HG03565 (cell line): ENCODE results near the gene SH3GL3.

Experiments used
- ATAC-seq: cut with Tn5 transposase; IDR thresholded peaks from one replicate; pipeline ENCODE4 v1.9.1; 2021; ENCODE audit warnings: mild to moderate bottlenecking, moderate library complexity; ENCODE audit not compliant: unreplicated experiment

SH3GL3 gene, protein sequence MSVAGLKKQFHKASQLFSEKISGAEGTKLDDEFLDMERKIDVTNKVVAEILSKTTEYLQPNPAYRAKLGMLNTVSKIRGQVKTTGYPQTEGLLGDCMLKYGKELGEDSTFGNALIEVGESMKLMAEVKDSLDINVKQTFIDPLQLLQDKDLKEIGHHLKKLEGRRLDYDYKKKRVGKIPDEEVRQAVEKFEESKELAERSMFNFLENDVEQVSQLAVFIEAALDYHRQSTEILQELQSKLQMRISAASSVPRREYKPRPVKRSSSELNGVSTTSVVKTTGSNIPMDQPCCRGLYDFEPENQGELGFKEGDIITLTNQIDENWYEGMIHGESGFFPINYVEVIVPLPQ

DNA sequence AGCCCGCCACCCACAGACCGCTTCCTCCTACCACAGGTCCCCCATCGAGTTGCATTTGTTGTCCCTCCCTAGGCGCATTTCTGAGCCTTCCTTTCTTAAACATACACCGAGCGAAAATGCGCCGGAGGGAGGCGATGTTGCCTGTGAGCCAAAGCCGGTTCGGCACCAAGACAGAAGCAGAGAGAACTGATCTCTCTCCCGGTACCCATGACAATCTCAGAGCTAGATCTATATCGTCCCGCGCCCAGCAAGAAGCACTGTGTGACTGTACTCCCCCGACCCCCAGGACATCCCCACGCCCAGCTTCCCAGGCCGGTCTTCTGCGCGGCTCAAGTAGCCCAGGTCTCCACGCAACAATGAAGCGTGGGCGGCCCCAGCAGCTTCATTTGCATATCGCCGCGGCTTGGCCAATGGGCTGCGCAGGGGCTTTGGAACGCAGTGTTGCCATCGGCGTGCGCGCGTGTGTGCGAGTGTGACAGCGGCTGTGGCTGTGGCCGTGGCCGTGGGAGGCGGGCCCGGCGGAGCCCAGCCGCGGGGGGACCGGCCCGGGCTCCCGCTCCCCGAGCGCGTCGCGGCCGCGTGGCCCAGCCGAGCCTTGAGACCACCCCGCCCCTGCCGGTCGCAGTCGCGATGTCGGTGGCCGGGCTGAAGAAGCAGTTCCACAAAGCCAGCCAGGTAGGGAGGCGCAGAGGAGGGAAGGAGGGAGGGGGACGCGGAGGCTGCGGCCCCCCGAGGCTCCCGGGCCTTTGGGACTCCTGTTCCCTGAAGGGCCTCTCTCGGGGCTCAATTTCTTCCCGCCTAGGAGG, at the start of gene SH3GL3:
SH3GL3 (plus strand) TSS at position 438 of the 806 bp plus-strand sequence; CDS start at position 631, 193 bp downstream.
- no peak for ATAC-seq

- no peak for ATAC-seq
Observed at GRCh38 chr15:83398626-83399025, 48.5 kb upstream of the SH3GL3 start.

DNA sequence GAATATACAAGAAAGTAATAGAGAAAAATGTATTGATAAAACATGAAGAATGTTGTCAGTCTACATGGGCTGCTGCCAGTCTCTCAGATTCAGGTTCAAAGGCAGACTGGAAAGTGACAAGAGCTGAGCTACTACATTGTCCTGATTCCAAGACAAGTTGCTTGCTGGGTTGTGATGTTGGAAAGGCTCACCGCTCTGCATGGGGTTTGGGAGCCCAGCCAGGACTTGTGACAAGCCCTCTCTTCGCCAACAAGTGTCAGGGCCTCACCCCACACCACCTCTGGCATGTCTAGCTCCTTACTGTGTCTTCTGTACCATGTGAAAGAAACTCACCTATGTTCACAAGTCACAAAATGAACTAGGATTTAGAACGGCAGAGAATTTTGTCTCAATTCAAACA, 43.0 kb upstream of the SH3GL3 start:
- ATAC-seq: no peak

- ATAC-seq: no peak
Observed at GRCh38 chr15:83410532-83410931, 36.6 kb upstream of the SH3GL3 start.

DNA sequence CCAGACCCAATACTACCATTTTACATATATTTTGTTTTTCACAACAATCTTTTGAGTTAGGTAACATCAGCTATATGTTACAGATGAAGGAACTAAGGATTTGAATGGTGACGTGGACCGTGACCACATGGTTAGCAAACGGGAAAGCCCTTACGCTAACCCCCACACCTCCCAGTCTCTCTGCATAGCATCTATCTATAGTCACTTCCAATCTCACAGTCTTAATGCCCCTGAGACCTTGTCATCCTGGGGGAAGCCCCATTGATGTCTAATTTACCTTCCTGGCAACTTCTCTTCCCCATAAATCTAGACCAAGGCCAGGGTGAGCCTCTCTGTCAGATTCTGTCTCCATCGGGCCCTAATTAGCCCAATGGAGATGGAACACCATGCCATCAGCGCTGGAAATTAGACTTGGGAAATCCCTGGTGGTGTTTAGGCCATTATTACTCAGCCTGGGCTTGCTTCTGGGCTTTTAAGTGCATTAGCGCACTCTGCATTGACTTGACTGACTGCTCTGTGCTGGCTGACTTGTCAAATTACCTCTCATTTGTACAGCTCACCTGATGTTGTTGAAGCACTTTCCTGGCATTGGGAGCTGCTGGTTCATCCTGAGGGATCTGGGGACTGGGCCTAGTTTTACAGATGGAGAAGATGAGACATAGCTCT, 34.0 kb upstream of the SH3GL3 start:
- peak; percentile 58 for ATAC-seq

DNA sequence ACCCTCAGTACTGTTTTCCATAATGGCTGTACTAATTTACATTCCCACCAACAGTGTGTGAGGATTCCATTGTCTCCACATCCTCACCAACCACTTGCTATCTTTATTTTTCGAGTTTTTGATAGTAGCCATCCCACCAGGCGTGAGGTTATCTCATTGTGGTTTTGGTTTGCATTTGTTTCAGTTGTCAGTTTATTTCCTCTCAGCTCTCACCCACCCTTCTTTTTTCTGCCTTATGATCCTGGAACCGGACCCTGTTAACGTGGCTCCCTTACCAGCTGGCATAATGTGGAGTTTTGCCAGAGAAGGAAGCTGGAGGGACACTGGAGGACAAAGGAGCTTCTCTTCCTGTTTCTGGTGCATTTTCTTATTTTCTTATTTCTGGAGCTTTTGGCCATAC, 25.1 kb upstream of the SH3GL3 start:
- ATAC-seq: no peak

DNA sequence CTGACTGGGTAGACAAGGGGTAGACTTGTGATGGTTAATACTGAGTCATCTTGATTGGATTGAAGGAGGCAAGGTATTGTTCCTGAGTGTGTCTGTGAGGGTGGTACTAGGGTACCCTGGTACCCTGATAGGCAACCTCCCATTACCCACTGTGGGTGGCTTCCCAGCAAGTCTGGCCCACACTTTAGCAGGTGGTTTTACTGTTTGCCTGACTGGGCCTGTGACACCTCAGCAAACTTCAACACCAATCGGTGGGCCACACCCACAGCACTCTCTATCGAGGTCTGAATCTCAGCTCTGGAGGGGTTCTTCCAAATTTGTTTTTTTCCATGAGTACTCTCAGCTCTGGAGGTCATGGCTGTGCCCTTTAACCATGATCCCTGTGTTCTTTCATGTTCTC, 24.6 kb upstream of the SH3GL3 start:
- no peak for ATAC-seq

DNA sequence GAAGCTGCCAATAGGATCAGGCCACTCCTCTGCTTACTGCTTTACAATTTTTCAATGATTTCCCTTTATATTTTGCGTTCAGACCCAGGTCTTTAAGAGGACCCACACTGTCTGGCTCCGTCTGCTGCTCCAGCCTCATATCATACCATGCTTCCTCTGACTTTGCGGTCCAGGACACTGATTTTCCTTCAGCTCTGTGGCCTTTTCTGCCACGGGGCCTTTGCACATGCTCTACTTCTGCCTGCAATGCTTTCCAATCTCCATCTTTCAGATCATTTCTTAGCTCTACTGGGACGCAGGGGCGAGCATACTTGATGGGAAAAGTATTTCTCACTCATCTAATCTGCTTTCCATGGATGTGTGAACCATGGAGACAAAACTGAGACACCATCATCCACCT, 23.0 kb upstream of the SH3GL3 start:
- ATAC-seq: no peak

- no peak for ATAC-seq
Observed at GRCh38 chr15:83430441-83430840, 16.7 kb upstream of the SH3GL3 start.

DNA sequence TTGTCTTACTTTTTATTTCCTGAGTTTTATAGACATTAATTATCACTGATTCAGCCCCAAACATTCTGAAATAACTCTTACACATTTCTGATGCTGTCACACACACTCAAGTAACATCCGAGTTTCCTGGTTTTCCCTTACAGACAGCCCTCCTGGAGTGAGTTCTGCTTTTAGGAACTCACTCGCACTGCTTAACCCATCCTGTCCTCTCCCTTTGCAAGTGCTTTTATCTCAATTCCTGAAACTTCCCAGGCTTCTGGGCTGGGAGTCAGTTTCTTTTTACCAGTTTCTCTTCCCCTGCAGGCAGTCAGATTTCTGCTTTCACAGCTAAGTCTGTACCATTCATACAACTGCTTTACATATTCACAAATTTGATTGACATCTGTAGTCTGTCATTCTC, 15.6 kb upstream of the SH3GL3 start:
- ATAC-seq: no peak

DNA sequence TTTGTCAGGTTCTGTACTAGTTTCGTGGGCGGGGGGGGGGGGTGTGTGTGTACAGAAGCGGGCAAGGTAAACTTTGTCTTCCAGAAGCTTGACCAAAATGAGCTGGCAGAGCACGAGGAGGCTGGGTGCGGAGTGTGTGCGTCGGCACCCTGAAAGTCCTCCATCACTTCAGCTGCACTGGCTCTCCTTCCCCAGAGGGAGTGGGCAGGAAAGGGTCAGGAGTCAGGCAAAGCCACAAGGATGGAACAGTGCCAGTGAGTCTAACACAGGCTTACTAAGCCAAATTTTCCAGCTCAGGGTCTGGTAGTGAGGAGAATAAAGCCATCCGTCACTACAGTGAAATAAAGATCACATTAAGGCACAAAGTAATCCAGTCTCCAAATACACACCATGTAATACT, 11.9 kb upstream of the SH3GL3 start:
- ATAC-seq: no peak

DNA sequence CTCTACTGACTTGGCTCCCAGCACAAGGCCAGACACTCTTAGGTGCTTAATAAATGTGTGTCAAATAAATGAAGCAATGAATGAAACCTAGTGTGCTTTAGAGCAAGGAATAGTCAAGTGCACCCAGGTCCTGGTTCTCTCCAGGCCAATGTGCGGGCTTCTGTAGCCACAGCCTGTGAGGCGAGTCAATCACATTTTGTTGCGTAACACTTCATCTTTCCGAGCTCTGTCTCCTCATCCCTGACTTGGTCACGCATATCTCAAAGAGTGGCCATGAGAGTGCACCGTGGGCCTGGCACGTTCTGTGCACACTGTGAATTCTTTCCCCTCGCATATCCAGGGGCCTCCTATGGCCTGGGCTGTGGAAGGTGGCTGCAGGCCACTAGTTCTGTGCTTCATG, 11.4 kb upstream of the SH3GL3 start:
- no peak for ATAC-seq

GRCh38 chr15:83436513-83437158, 10.5 kb upstream of the SH3GL3 start:
- ATAC-seq: no peak

GRCh38 chr15:83443076-83443847, 3.9 kb upstream of the SH3GL3 start:
- ATAC-seq: no peak

GRCh38 chr15:83444936-83445335, 2.2 kb upstream of the SH3GL3 start:
- no peak for ATAC-seq

GRCh38 chr15:83445643-83446042, 1.5 kb upstream of the SH3GL3 start:
- ATAC-seq: no peak

GRCh38 chr15:83446417-83446816, 724 bp upstream of the SH3GL3 start:
- ATAC-seq: no peak

- ATAC-seq: no peak
Observed at GRCh38 chr15:83449250-83449671, 2.1 kb downstream of the SH3GL3 start.

GRCh38 chr15:83449937-83450506, 2.9 kb downstream of the SH3GL3 start:
- no peak for ATAC-seq

- ATAC-seq: no peak
Observed at GRCh38 chr15:83457149-83457548, 10.0 kb downstream of the SH3GL3 start.
